KG1 (cell line): ENCODE results near the gene SLC25A44.
"Not testable (repeated sequence)": the region's sequence is repeated elsewhere in the genome, so short reads cannot be mapped to it uniquely, and the experiment has no call there.

ENCODE experiments used
- DNase-seq: peaks from one replicate; lab custom pipeline; 2025; lab: John Stamatoyannopoulos, UW

SLC25A44 gene

GRCh38 chr1:156204686-156205085, 10.8 kb downstream of the SLC25A44 start:
- DNase-seq: no peak

GRCh38 chr1:156211243-156211642, 17.3 kb downstream of the SLC25A44 start:
- no peak for DNase-seq

GRCh38 chr1:156212130-156212529, 18.2 kb downstream of the SLC25A44 start:
- DNase-seq: no peak

GRCh38 chr1:156212833-156213643, 19.1 kb downstream of the SLC25A44 start, which contains the start of gene PMF1:
PMF1 (plus strand) TSS chr1:156213007; CDS start chr1:156213016, 9 bp downstream.
- peak; percentile 99 for DNase-seq

- no peak for DNase-seq
These were observed 19.7 kb downstream of the SLC25A44 start for GRCh38 chr1:156213644-156213966.

GRCh38 chr1:156214024-156214748, 20.3 kb downstream of the SLC25A44 start:
- no peak for DNase-seq

GRCh38 chr1:156216361-156217086, 22.6 kb downstream of the SLC25A44 start:
- DNase-seq: not testable (repeated sequence)

GRCh38 chr1:156217871-156218270, 24.0 kb downstream of the SLC25A44 start:
- no peak for DNase-seq

- DNase-seq: no peak
These were observed 26.3 kb downstream of the SLC25A44 start for GRCh38 chr1:156220226-156220625.

GRCh38 chr1:156221986-156222692, 28.2 kb downstream of the SLC25A44 start:
- no peak for DNase-seq

GRCh38 chr1:156225677-156226014, 31.7 kb downstream of the SLC25A44 start:
- no peak for DNase-seq

- DNase-seq: no peak
These were observed 32.2 kb downstream of the SLC25A44 start for GRCh38 chr1:156226116-156226538.

- no peak for DNase-seq
These were observed 32.9 kb downstream of the SLC25A44 start for GRCh38 chr1:156226782-156227181.

GRCh38 chr1:156228501-156228900, 34.6 kb downstream of the SLC25A44 start:
- DNase-seq: no peak

- no peak for DNase-seq
These were observed 36.0 kb downstream of the SLC25A44 start for GRCh38 chr1:156229809-156230472.

GRCh38 chr1:156230473-156230837, 36.6 kb downstream of the SLC25A44 start:
- no peak for DNase-seq

- DNase-seq: no peak
These were observed 38.4 kb downstream of the SLC25A44 start for GRCh38 chr1:156232201-156232894.

- DNase-seq: no peak
These were observed 39.7 kb downstream of the SLC25A44 start for GRCh38 chr1:156233426-156234127.

GRCh38 chr1:156236164-156236563, 42.3 kb downstream of the SLC25A44 start:
- DNase-seq: no peak

- no peak for DNase-seq
These were observed 44.3 kb downstream of the SLC25A44 start for GRCh38 chr1:156238248-156238647.
